ES-I3 (cell line): ENCODE results near the gene LY6G6D.
A peak's percentile ranks its signal among the peaks of the same experiment; 100 is the strongest.

ENCODE experiments used
- H3K36me3 ChIP-seq: 2 replicates; pipeline ENCODE4 v1.6.1; 2013; ENCODE audit warnings: mild to moderate bottlenecking, low read length, control low read depth, moderate library complexity; ENCODE audit not compliant: insufficient read depth
- H3K4me1 ChIP-seq: 2 replicates; pipeline ENCODE4 v1.6.1; 2013; ENCODE audit warnings: mild to moderate bottlenecking, control low read depth, low read length; ENCODE audit not compliant: insufficient read depth
- H3K9ac ChIP-seq: 2 replicates; pipeline ENCODE4 v1.6.1; 2013; ENCODE audit warnings: low read depth, mild to moderate bottlenecking, low read length, moderate library complexity
- H3K9me3 ChIP-seq: 2 replicates; pipeline ENCODE4 v1.6.1; 2013; ENCODE audit warnings: mild to moderate bottlenecking, low read length, moderate library complexity; ENCODE audit not compliant: control insufficient read depth, insufficient read depth

LY6G6D gene

GRCh38 chr6:31730631-31731086, 15.5 kb downstream of the LY6G6D start:
- H3K9ac ChIP-seq: peak overlapping the region; percentile 85; the same call in 1 of the 2 replicates
- H3K4me1 ChIP-seq: peaks cover 8% of the 10 kb centered on the region
- H3K36me3 ChIP-seq: peaks cover 21% of the 10 kb centered on the region

DNA sequence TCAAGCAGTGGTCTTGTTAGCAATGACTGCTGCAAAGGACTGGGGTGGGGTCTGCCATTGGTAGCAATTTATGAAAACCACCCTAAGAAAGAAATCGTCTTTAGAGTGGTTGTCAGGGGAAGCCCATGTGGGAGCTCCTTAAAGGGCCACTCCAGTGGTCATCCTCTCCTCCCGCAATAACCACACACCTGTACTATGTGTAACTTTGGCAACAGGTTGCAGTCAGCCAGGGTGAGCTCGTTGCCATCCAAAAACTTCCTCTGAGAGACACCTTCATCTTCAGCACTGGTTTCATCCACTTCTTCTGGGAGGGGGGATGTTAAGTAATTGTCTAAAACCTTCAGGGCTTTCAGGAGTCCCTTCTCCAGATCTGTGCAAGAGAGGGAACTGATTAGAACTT, 16.9 kb downstream of the LY6G6D start:
- Histone ChIP-seq H3K4me1 (peaks cover 8% of the 10 kb centered on the region), H3K9ac (no peak overlapping the region), H3K36me3 (peaks cover 21% of the 10 kb centered on the region), H3K9me3 (no peaks in the 10 kb centered on the region)

More at GRCh38 chr6:31730631-31731086, 15.5 kb downstream of the LY6G6D start:
- no peaks in the 10 kb centered on the region for H3K9me3 ChIP-seq

GRCh38 chr6:31733734-31734133, 18.6 kb downstream of the LY6G6D start:
- Histone ChIP-seq H3K4me1 (peaks cover 21% of the 10 kb centered on the region), H3K36me3 (peaks cover 21% of the 10 kb centered on the region), H3K9me3 (no peaks in the 10 kb centered on the region), H3K9ac (no peak overlapping the region)

DNA sequence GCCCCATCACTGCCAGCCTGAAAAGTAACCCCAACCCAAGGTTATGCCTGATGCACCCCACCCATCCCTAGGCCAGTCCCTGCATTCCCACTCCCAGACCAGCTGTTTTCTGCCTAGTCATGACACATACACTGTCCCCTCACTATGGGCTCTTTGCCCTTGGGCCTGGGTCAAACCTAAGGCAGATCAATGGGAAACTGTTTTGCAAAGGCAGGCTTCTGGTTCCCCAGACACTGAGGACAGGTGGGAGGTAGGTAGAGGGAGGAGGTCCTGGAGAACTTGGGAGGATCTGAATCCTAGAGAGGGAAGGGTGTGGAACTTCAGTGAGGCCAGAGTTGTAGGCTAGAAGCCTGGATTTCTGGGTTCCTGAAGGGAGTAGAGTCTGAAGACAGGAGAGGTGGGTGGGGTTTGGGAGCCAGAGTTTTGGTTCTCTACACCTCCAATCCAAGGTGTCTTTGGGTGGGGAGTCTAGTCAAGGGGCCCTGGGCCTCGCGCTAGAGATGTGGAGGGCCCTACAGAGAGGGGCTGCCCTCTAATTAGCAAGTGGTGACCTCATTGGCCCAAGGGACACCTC, 19.2 kb downstream of the LY6G6D start:
- Histone ChIP-seq H3K9ac (peak overlapping the region; percentile 100), H3K36me3 (peaks cover 21% of the 10 kb centered on the region), H3K9me3 (no peaks in the 10 kb centered on the region), H3K4me1 (peaks cover 22% of the 10 kb centered on the region)

- Histone ChIP-seq H3K4me1 (peaks cover 22% of the 10 kb centered on the region), H3K9ac (peak overlapping the region; percentile 100), H3K36me3 (peaks cover 21% of the 10 kb centered on the region), H3K9me3 (no peaks in the 10 kb centered on the region)
Observed at GRCh38 chr6:31734821-31735406, 19.8 kb downstream of the LY6G6D start.

- Histone ChIP-seq H3K9ac (peak within 1 kb of the TSS; percentile 100), H3K36me3 (peaks cover 24% of the 10 kb centered on the region), H3K4me1 (peaks cover 22% of the 10 kb centered on the region)
Observed at GRCh38 chr6:31736021-31736767, 21.0 kb downstream of the LY6G6D start, which contains the start of gene CLIC1. Gene CLIC1, minus strand, starts transcription at chr6:31736530. Its CDS starts 230 bp downstream, at chr6:31736300.

DNA sequence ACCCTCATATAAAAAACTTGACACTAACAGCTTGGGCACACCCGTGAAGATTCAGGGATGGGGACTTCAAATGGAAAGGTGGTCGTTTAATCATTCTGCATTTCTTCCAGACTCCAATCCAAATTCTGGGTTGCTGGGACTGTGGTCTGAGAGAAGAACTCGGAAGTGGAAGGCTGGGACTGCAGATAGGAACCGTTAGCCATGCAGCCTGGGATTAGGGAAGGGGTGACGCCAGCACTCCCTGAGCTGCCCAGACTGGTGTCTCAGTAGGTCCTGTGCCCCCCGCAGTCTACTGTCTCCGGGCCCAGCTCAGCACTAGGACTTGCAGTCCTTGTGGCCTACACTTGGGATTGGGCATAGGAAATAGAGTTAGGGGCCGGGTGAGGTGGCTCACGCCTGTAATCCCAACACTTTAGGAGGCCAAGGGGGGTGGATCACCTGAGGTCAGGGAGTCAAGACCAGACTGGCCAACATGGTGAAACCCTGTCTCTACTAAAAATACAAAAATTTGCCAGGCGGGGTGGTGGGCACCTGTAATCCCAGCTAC, 21.7 kb downstream of the LY6G6D start:
- Histone ChIP-seq H3K36me3 (peaks cover 21% of the 10 kb centered on the region), H3K9me3 (no peaks in the 10 kb centered on the region), H3K4me1 (peaks cover 22% of the 10 kb centered on the region), H3K9ac (peak overlapping the region; percentile 100)

More at GRCh38 chr6:31736021-31736767, 21.0 kb downstream of the LY6G6D start, which contains the start of gene CLIC1:
- no peaks in the 10 kb centered on the region for H3K9me3 ChIP-seq

- peaks cover 22% of the 10 kb centered on the region for H3K4me1 ChIP-seq
- H3K9me3 ChIP-seq: no peaks in the 10 kb centered on the region
- H3K36me3 ChIP-seq: peaks cover 20% of the 10 kb centered on the region
- H3K9ac ChIP-seq: peak overlapping the region; percentile 100; the same call in 1 of the 2 replicates
Observed at GRCh38 chr6:31737315-31737990, 22.3 kb downstream of the LY6G6D start.

GRCh38 chr6:31737991-31738979, 23.1 kb downstream of the LY6G6D start:
- H3K36me3 ChIP-seq: peaks cover 20% of the 10 kb centered on the region
- H3K4me1 ChIP-seq: peaks cover 22% of the 10 kb centered on the region
- H3K9me3 ChIP-seq: no peaks in the 10 kb centered on the region
- peak overlapping the region; percentile 52; the same call in 1 of the 2 replicates for H3K9ac ChIP-seq

DNA sequence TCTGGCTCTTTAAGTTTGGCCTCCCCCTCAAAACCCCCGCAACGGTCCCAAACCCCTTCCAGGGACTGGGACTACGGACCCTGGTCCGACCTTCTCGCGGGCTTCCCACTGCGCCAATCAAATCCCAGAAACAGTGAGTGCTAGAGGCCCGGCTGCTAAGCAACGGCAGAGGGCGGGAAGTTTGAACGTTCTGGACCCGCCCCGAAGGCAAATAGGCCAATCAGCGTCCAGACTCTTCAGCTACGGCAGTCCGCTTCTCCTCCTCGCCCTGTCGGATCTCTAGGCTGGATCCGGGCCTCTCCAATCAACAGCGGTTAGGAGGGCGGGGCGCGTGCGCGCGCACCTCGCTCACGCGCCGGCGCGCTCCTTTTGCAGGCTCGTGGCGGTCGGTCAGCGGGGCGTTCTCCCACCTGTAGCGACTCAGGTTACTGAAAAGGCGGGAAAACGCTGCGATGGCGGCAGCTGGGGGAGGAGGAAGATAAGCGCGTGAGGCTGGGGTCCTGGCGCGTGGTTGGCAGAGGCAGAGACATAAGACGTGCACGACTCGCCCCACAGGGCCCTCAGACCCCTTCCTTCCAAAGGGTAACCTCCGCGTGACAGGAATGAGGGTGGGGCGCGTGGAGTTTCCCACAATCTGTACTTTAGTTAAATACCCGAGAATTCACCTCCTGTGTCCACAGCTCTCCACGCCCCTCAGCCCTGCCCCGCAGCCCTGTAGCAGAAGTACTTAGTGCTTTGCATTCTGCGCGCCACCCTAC, 24.7 kb downstream of the LY6G6D start, which contains the start of gene MSH5:
MSH5 (plus strand) TSS at position 367 of the 758 bp plus-strand sequence. CDS start 462 bp downstream, outside the sequence.
- Histone ChIP-seq H3K9me3 (no peaks in the 10 kb centered on the region), H3K4me1 (peaks cover 14% of the 10 kb centered on the region), H3K36me3 (peaks cover 17% of the 10 kb centered on the region), H3K9ac (peak within 1 kb of the TSS; percentile 80)

- Histone ChIP-seq H3K9ac (peak overlapping the region; percentile 80), H3K9me3 (no peaks in the 10 kb centered on the region), H3K36me3 (peaks cover 17% of the 10 kb centered on the region), H3K4me1 (peaks cover 14% of the 10 kb centered on the region)
Observed at GRCh38 chr6:31740397-31741223, 25.5 kb downstream of the LY6G6D start.

GRCh38 chr6:31741815-31742214, 26.7 kb downstream of the LY6G6D start:
- Histone ChIP-seq H3K9me3 (no peaks in the 10 kb centered on the region), H3K9ac (no peak overlapping the region), H3K4me1 (peaks cover 14% of the 10 kb centered on the region), H3K36me3 (peaks cover 17% of the 10 kb centered on the region)
